Liver (tissue), 9 donors: Measurements from ENCODE around the gene FOXD1. TPM values are rescaled to one million over a fixed set of nuclear protein-coding genes. Genes with fewer than 3 reads are reported as not detected.

ENCODE experiments used
- DNase-seq: peaks from one replicate; pipeline ENCODE4 v3.0.0-alpha.2; 2017; ENCODE audit warnings: low spot score
- H3K27ac ChIP-seq, 2 donors: one replicate each; pipeline ENCODE4 v1.7.0; 2013; ENCODE audit warnings: inconsistent platforms in 2 of 2, low read length in 2 of 2, control low read depth in 1 of 2, low read depth in 1 of 2, mild to moderate bottlenecking in 1 of 2
- H3K27me3 ChIP-seq, 4 donors: one replicate each; pipeline versions ENCODE4 v1.6.1 to v1.7.0; 2013; ENCODE audit warnings: low read length in 3 of 4, inconsistent platforms in 1 of 4, mild to moderate bottlenecking in 1 of 4, moderate library complexity in 1 of 4; ENCODE audit not compliant: control insufficient read depth in 4 of 4, insufficient read depth in 4 of 4
- H3K36me3 ChIP-seq, 4 donors: one replicate each; pipeline versions ENCODE4 v1.6.1 to v1.7.0; 2013; ENCODE audit warnings: low read length in 3 of 4, mild to moderate bottlenecking in 3 of 4, low read depth in 1 of 4, moderate library complexity in 1 of 4; ENCODE audit not compliant: control insufficient read depth in 4 of 4, insufficient read depth in 3 of 4
- H3K4me1 ChIP-seq, 4 donors: one replicate each; pipeline versions ENCODE4 v1.6.1 to v1.7.0; 2013; ENCODE audit warnings: low read length in 3 of 4, mild to moderate bottlenecking in 3 of 4, moderate library complexity in 1 of 4; ENCODE audit not compliant: control insufficient read depth in 4 of 4, insufficient read depth in 4 of 4
- H3K4me3 ChIP-seq, 3 donors: one replicate each; pipeline versions ENCODE4 v1.6.1 to v1.7.0; 2013; ENCODE audit warnings: low read length in 3 of 3, control low read depth in 1 of 3, low read depth in 1 of 3, mild to moderate bottlenecking in 1 of 3
- H3K9ac ChIP-seq, 2 donors: one replicate each; pipeline ENCODE4 v1.7.0; 2013; ENCODE audit warnings: low read length in 2 of 2, mild to moderate bottlenecking in 2 of 2, moderate library complexity in 2 of 2, control low read depth in 1 of 2, low read depth in 1 of 2
- H3K9me3 ChIP-seq, 4 donors: one replicate each; pipeline versions ENCODE4 v1.6.1 to v1.7.0; 2013; ENCODE audit warnings: low read length in 3 of 4; ENCODE audit not compliant: control insufficient read depth in 4 of 4
- EGR1 ChIP-seq, 2 donors: IDR thresholded peaks; 2 replicates each; pipeline ENCODE4 v1.6.1; 2016 to 2018; ENCODE audit warnings: antibody characterized with exemption in 2 of 2, low read depth in 2 of 2
- FOXA1 ChIP-seq: IDR thresholded peaks from 2 replicates; pipeline ENCODE4 v1.6.1; 2016; ENCODE audit warnings: antibody characterized with exemption
- FOXA2 ChIP-seq: IDR thresholded peaks from 2 replicates; pipeline ENCODE4 v1.6.1; 2016; ENCODE audit warnings: antibody characterized with exemption
- GABPA ChIP-seq, 2 donors: IDR thresholded peaks in 1 of 2; conservative IDR thresholded peaks in 1 of 2; 2 replicates each; pipeline ENCODE4 v1.6.1; 2016; ENCODE audit warnings: antibody characterized with exemption in 2 of 2, mild to moderate bottlenecking in 1 of 2, moderate library complexity in 1 of 2
- HNF4A ChIP-seq, 2 donors: conservative IDR thresholded peaks; 2 replicates each; pipeline ENCODE4 v1.6.1; 2016; ENCODE audit warnings: antibody characterized with exemption in 2 of 2, mild to moderate bottlenecking in 2 of 2
- HNF4G ChIP-seq: IDR thresholded peaks from 2 replicates; pipeline ENCODE4 v1.6.1; 2016; ENCODE audit warnings: antibody characterized with exemption
- JUND ChIP-seq, 2 donors: IDR thresholded peaks; 2 replicates each; pipeline ENCODE4 v1.6.1; 2016; ENCODE audit warnings: antibody characterized with exemption in 2 of 2
- MAX ChIP-seq: IDR thresholded peaks from 2 replicates; pipeline ENCODE4 v1.6.1; 2016; ENCODE audit warnings: antibody characterized with exemption
- NR2F2 ChIP-seq: IDR thresholded peaks from 2 replicates; pipeline ENCODE4 v1.6.1; 2016; ENCODE audit warnings: antibody characterized with exemption
- RAD21 ChIP-seq, 2 donors: IDR thresholded peaks; 2 replicates each; pipeline ENCODE4 v1.6.1; 2016; ENCODE audit warnings: antibody characterized with exemption in 2 of 2, mild to moderate bottlenecking in 2 of 2
- RXRA ChIP-seq, 2 donors: IDR thresholded peaks; 2 replicates each; pipeline ENCODE4 v1.6.1; 2017 to 2018; ENCODE audit warnings: antibody characterized with exemption in 2 of 2, mild to moderate bottlenecking in 1 of 2
- SP1 ChIP-seq: IDR thresholded peaks from 2 replicates; pipeline ENCODE4 v1.6.1; 2018; ENCODE audit warnings: antibody characterized with exemption, mild to moderate bottlenecking
- TAF1 ChIP-seq: conservative IDR thresholded peaks from 2 replicates; pipeline ENCODE4 v1.6.1; 2016; ENCODE audit warnings: antibody characterized with exemption, mild to moderate bottlenecking
- YY1 ChIP-seq: IDR thresholded peaks from 2 replicates; pipeline ENCODE4 v1.6.1; 2016; ENCODE audit warnings: antibody characterized with exemption, mild to moderate bottlenecking
- ZBTB33 ChIP-seq: IDR thresholded peaks from 2 replicates; pipeline ENCODE4 v1.6.1; 2016; ENCODE audit warnings: antibody characterized with exemption
- WGBS: extraction: QIAGEN DNeasy Blood & Tissue Kit; methylation state at CpG from one replicate; pipeline ENCODE4 v1.1.7; 2013; 5-methylcytosine and 5-hydroxymethylcytosine counted together
- polyA plus RNA-seq, 2 donors: library from polyadenylated mRNA; stranded (reverse) in 1 of 2; unstranded in 1 of 2; fragments of 200-250 nt in 1 of 2; fragments of >200 nt in 1 of 2; fragmentation: Nextera tagmentation in 1 of 2; extraction: Ambion mirVana in 1 of 2; gene quantifications; one replicate each; pipeline versions ENCODE4 v1.2.1 to v1.2.3, GENCODE V29; 2013 to 2015
- total RNA-seq, 2 donors: library from RNA; depleted of rRNA; stranded (reverse); fragments of >200 nt; gene quantifications; one replicate each; pipeline ENCODE4 v1.2.3, GENCODE V29; 2014
- TF ChIP-seq, protein P1 (sequence below): IDR thresholded peaks from 2 replicates; pipeline ENCODE4 v1.6.1; 2016; ENCODE audit warnings: antibody characterized with exemption
- TF ChIP-seq, protein P2 (sequence below): fragments of 150-350 bp; IDR thresholded peaks from 2 replicates; pipeline ENCODE4 v1.5.1; 2017; ENCODE audit warnings: improper control_type of control experiment, low read depth, low read length; ENCODE audit not compliant: missing input control
- TF ChIP-seq, protein P3 (sequence below): IDR thresholded peaks from 2 replicates; pipeline ENCODE4 v1.6.1; 2016; ENCODE audit warnings: antibody characterized with exemption, mild to moderate bottlenecking
- donor health status: healthy.
- donor health status: healthy.
- donor health status: healthy.
- donor health status: healthy.
- donor health status: healthy.

FOXD1 gene
- total and polyA plus RNA-seq, 4 donors = not detected

DNA sequence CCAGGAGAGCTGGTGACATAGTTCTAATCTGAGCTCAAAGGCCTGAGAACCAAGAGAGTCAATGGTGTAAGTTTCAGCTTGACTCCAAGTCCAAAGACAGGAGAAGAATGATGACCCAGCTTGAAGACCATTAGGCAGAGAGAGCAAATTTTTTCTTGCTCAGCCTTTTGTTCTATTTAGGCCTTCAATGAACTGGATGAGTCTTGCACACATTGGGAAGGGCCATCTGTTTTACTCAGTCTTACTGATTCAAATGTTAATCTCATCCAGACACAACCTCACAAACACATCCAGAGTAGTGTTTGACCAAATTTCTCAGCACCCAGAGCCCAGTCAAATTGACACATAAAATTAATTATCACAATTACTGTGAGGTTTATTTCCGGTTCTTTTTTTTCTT, 42.6 kb upstream of the FOXD1 start:
- Histone ChIP-seq H3K27me3 (no peaks in the 10 kb centered on the region), H3K4me1 (no peaks in the 10 kb centered on the region), H3K9ac (no peak overlapping the region), H3K36me3 (no peaks in the 10 kb centered on the region), H3K4me3 (no peak overlapping the region), H3K9me3 (no peaks in the 10 kb centered on the region), H3K27ac (no peak overlapping the region)
- DNase-seq = no peak
- WGBS = 88% methylated on average over 1 of the region's 1 CpG
- TF ChIP-seq TAF1 (no peak), FOXA1 (no peak), NR2F2 (no peak), YY1 (no peak), EGR1 (IDR thresholded peaks at IDR 0.05; ENCODE audit: low read depth in 2 of 2) (no peak)

DNA sequence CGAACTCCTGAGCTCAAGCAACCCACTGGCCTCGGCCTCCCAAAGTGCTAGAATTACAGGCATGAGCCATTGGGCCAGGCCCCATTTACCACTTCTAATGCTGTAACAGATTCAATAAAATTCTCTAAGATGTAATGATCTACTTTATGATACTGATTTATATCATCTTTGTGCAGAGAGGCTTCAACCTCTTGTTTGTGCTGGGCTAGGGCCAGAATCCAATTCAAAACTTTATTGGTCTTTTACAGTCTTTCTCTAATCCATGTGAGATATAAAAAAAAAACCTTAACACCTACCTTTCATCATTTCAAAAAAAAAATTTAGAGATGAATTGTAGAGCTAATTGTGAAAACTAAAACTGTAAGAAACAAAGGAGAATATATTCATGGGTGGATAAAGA, 41.5 kb upstream of the FOXD1 start:
- TF ChIP-seq RAD21 (IDR thresholded peaks at IDR 0.05) (no peak), RXRA (IDR thresholded peaks at IDR 0.05) (no peak), NR2F2 (no peak), ZBTB33 (no peak), FOXA2 (no peak), GABPA (IDR thresholded peaks at IDR 0.05 in 1 of 2, conservative IDR thresholded peaks at IDR 0.05 in 1 of 2) (no peak), HNF4A (conservative IDR thresholded peaks at IDR 0.05) (no peak), EGR1 (IDR thresholded peaks at IDR 0.05; ENCODE audit: low read depth in 2 of 2) (no peak), HNF4G (no peak), YY1 (no peak)
- Histone ChIP-seq H3K4me1 (no peaks in the 10 kb centered on the region), H3K4me3 (no peak overlapping the region), H3K27ac (no peak overlapping the region), H3K36me3 (no peaks in the 10 kb centered on the region), H3K9me3 (no peaks in the 10 kb centered on the region), H3K9ac (no peak overlapping the region), H3K27me3 (no peaks in the 10 kb centered on the region)
- DNase-seq = no peak
- 81% methylated on average over 2 of the region's 2 CpGs for WGBS

DNA sequence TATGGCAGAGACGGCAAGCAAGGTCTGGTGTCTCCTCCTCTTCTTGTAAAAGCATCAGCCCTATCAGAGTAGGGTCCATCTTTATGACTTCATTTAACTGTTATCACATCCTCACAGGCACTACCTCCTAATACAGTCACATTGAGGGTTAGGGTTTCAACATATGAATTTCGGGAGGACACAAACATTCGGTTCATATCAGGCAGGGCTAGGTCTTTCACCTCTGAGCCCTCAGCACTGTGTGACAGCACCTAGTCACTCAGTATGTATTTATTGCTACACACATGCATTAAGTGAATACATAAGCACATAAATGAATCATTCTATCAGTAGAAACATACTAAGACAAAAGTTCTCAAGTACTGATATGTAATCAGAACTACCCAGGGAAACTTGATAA, 40.2 kb upstream of the FOXD1 start:
- 77% methylated on average over 3 of the region's 3 CpGs for WGBS
- H3K27me3 ChIP-seq = no peaks in the 10 kb centered on the region

More for the DNA sequence above, 40.2 kb upstream of the FOXD1 start:
- Histone ChIP-seq H3K9me3 (no peaks in the 10 kb centered on the region), H3K36me3 (no peaks in the 10 kb centered on the region), H3K4me1 (no peaks in the 10 kb centered on the region), H3K4me3 (no peak overlapping the region), H3K9ac (no peak overlapping the region), H3K27ac (no peak overlapping the region)
- DNase-seq = no peak
- no peak for TF ChIP-seq HNF4A (conservative IDR thresholded peaks at IDR 0.05)
- TF ChIP-seq MAX = no peak
- no peak for TF ChIP-seq FOXA1
- TF ChIP-seq RXRA (IDR thresholded peaks at IDR 0.05) = no peak
- TF ChIP-seq HNF4G = no peak
- no peak for TF ChIP-seq RAD21 (IDR thresholded peaks at IDR 0.05)
- TF ChIP-seq TAF1 = no peak
- no peak for TF ChIP-seq SP1
- TF ChIP-seq, protein P1, sequence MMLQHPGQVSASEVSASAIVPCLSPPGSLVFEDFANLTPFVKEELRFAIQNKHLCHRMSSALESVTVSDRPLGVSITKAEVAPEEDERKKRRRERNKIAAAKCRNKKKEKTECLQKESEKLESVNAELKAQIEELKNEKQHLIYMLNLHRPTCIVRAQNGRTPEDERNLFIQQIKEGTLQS = no peak
- TF ChIP-seq, protein P2, sequence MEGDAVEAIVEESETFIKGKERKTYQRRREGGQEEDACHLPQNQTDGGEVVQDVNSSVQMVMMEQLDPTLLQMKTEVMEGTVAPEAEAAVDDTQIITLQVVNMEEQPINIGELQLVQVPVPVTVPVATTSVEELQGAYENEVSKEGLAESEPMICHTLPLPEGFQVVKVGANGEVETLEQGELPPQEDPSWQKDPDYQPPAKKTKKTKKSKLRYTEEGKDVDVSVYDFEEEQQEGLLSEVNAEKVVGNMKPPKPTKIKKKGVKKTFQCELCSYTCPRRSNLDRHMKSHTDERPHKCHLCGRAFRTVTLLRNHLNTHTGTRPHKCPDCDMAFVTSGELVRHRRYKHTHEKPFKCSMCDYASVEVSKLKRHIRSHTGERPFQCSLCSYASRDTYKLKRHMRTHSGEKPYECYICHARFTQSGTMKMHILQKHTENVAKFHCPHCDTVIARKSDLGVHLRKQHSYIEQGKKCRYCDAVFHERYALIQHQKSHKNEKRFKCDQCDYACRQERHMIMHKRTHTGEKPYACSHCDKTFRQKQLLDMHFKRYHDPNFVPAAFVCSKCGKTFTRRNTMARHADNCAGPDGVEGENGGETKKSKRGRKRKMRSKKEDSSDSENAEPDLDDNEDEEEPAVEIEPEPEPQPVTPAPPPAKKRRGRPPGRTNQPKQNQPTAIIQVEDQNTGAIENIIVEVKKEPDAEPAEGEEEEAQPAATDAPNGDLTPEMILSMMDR = no peak
- no peak for TF ChIP-seq YY1
- TF ChIP-seq FOXA2 = no peak
- TF ChIP-seq, protein P3, sequence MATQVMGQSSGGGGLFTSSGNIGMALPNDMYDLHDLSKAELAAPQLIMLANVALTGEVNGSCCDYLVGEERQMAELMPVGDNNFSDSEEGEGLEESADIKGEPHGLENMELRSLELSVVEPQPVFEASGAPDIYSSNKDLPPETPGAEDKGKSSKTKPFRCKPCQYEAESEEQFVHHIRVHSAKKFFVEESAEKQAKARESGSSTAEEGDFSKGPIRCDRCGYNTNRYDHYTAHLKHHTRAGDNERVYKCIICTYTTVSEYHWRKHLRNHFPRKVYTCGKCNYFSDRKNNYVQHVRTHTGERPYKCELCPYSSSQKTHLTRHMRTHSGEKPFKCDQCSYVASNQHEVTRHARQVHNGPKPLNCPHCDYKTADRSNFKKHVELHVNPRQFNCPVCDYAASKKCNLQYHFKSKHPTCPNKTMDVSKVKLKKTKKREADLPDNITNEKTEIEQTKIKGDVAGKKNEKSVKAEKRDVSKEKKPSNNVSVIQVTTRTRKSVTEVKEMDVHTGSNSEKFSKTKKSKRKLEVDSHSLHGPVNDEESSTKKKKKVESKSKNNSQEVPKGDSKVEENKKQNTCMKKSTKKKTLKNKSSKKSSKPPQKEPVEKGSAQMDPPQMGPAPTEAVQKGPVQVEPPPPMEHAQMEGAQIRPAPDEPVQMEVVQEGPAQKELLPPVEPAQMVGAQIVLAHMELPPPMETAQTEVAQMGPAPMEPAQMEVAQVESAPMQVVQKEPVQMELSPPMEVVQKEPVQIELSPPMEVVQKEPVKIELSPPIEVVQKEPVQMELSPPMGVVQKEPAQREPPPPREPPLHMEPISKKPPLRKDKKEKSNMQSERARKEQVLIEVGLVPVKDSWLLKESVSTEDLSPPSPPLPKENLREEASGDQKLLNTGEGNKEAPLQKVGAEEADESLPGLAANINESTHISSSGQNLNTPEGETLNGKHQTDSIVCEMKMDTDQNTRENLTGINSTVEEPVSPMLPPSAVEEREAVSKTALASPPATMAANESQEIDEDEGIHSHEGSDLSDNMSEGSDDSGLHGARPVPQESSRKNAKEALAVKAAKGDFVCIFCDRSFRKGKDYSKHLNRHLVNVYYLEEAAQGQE = no peak
- no peak for TF ChIP-seq ZBTB33
- TF ChIP-seq NR2F2 = no peak
- TF ChIP-seq JUND (IDR thresholded peaks at IDR 0.05) = no peak
- TF ChIP-seq GABPA (IDR thresholded peaks at IDR 0.05 in 1 of 2, conservative IDR thresholded peaks at IDR 0.05 in 1 of 2) = no peak
- no peak for TF ChIP-seq EGR1 (IDR thresholded peaks at IDR 0.05; ENCODE audit: low read depth in 2 of 2)
